SK-N-SH treated with all-trans-retinoic acid at 6 μM for 48 hours (cell line): ENCODE data around the gene FMN1.

Source experiments
- ATAC-seq: fragments of 200-7000 bp; cut with Tn5 transposase; 3 replicates; pipeline ENCODE4 v1.9.1; 2020; ENCODE audit warnings: mild to moderate bottlenecking, moderate library complexity
- ARNTL ChIP-seq: fragments of 450-650 bp; formaldehyde crosslinking; IDR thresholded peaks from 2 replicates; pipeline ENCODE4 v1.5.0; 2020; ENCODE audit warnings: low read depth, mild to moderate bottlenecking, moderate library complexity, borderline replicate concordance
- BACH2 ChIP-seq: fragments of 250-450 bp; sonication (Bioruptor Pico); IDR thresholded peaks from 2 replicates; pipeline ENCODE4 v1.9.0; 2021; ENCODE audit warnings: mild to moderate bottlenecking, borderline replicate concordance
- CSDC2 ChIP-seq: fragments of 250-450 bp; sonication (Bioruptor Pico); IDR thresholded peaks from 2 replicates; pipeline ENCODE4 v1.5.0; 2020; ENCODE audit warnings: mild to moderate bottlenecking, moderate library complexity
- CSRNP3 ChIP-seq: fragments of 250-450 bp; sonication (Bioruptor Pico); IDR thresholded peaks from 2 replicates; pipeline ENCODE4 v1.5.1; 2021; ENCODE audit warnings: mild to moderate bottlenecking, moderate library complexity
- ESRRG ChIP-seq: fragments of 250-450 bp; sonication (Bioruptor Pico); IDR thresholded peaks from 2 replicates; pipeline ENCODE4 v1.6.1; 2021; ENCODE audit warnings: mild to moderate bottlenecking
- GLIS3 ChIP-seq: fragments of 250-450 bp; sonication (Bioruptor Pico); IDR thresholded peaks from 2 replicates; pipeline ENCODE4 v1.5.0; 2020; ENCODE audit warnings: mild to moderate bottlenecking, moderate library complexity
- OSR1 ChIP-seq: fragments of 250-450 bp; sonication (Bioruptor Pico); IDR thresholded peaks from 2 replicates; pipeline ENCODE4 v1.8.0; 2022; ENCODE audit warnings: moderate library complexity, mild to moderate bottlenecking, inconsistent platforms
- POU6F1 ChIP-seq: fragments of 250-450 bp; sonication (Bioruptor Pico); IDR thresholded peaks from 2 replicates; pipeline ENCODE4 v1.8.0; 2021; ENCODE audit warnings: low read depth, mild to moderate bottlenecking, moderate library complexity, borderline replicate concordance
- RARB ChIP-seq: fragments of 250-450 bp; sonication (Bioruptor Pico); IDR thresholded peaks from 2 replicates; pipeline ENCODE4 v1.8.0; 2021; ENCODE audit warnings: mild to moderate bottlenecking, moderate library complexity
- SNAI2 ChIP-seq: fragments of 250-450 bp; sonication (Bioruptor Pico); IDR thresholded peaks from 2 replicates; pipeline ENCODE4 v1.5.0; 2020; ENCODE audit warnings: mild to moderate bottlenecking, moderate library complexity
- TSHZ2 ChIP-seq: fragments of 250-450 bp; sonication (Bioruptor Pico); IDR thresholded peaks from 2 replicates; pipeline ENCODE4 v1.5.0; 2020; ENCODE audit warnings: mild to moderate bottlenecking, moderate library complexity
- ZFP3 ChIP-seq: fragments of 250-450 bp; sonication (Bioruptor Pico); IDR thresholded peaks from 2 replicates; pipeline ENCODE4 v1.5.0; 2020; ENCODE audit warnings: mild to moderate bottlenecking, moderate library complexity
- ZFP30 ChIP-seq: fragments of 450-650 bp; formaldehyde crosslinking; IDR thresholded peaks from 2 replicates; pipeline ENCODE4 v1.5.0; 2022; ENCODE audit warnings: mild to moderate bottlenecking, moderate library complexity
- ZNF70 ChIP-seq: fragments of 450-650 bp; formaldehyde crosslinking; IDR thresholded peaks from 2 replicates; pipeline ENCODE4 v1.5.0; 2020; ENCODE audit warnings: mild to moderate bottlenecking, moderate library complexity
- TF ChIP-seq, protein P1 (sequence below): fragments of 250-450 bp; sonication (Bioruptor Pico); IDR thresholded peaks from 2 replicates; pipeline ENCODE4 v1.5.1; 2020; ENCODE audit warnings: low read depth, mild to moderate bottlenecking, moderate library complexity
- TF ChIP-seq, protein P2 (sequence below): fragments of 250-450 bp; sonication (Bioruptor Pico); IDR thresholded peaks from 2 replicates; pipeline ENCODE4 v1.8.0; 2020; ENCODE audit warnings: mild to moderate bottlenecking, moderate library complexity, borderline replicate concordance

FMN1 gene

DNA sequence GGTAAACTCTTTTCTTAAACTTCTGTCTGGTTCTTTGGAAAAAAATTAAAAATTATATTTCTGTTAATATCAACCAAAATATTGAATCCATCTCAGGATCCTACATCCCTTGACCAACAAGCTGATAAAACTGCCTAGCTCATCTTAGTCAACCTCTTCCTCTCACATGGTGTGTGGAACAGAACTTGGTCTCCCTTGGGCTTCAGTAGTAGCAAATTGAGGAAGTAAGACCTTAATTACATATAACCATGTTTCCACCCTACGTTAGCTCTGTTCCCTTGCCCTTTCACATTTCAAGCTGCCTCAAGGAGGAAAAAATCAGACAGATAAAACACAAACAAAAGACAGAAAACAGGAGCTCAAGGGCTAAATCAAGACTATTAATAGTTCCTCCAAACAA, 360.4 kb downstream of the FMN1 start:
- no peak for ATAC-seq
- no peak for TF ChIP-seq SNAI2
- TF ChIP-seq TSHZ2 (CRISPR knock-in tag) = no peak
- TF ChIP-seq ARNTL (CRISPR knock-in tag) = no peak
- no peak for TF ChIP-seq POU6F1 (CRISPR knock-in tag)
- TF ChIP-seq BACH2 (CRISPR knock-in tag) = no peak
- no peak for TF ChIP-seq ZFP3 (CRISPR knock-in tag)
- no peak for TF ChIP-seq RARB (CRISPR knock-in tag)
- no peak for TF ChIP-seq CSDC2
- TF ChIP-seq, protein P1, sequence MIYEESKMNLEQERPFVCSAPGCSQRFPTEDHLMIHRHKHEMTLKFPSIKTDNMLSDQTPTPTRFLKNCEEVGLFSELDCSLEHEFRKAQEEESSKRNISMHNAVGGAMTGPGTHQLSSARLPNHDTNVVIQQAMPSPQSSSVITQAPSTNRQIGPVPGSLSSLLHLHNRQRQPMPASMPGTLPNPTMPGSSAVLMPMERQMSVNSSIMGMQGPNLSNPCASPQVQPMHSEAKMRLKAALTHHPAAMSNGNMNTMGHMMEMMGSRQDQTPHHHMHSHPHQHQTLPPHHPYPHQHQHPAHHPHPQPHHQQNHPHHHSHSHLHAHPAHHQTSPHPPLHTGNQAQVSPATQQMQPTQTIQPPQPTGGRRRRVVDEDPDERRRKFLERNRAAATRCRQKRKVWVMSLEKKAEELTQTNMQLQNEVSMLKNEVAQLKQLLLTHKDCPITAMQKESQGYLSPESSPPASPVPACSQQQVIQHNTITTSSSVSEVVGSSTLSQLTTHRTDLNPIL = no peak
- TF ChIP-seq ZFP30 (CRISPR knock-in tag) = no peak
- TF ChIP-seq CSRNP3 (CRISPR knock-in tag) = no peak

GRCh38 chr15:32833379-32833821, 361.1 kb downstream of the FMN1 start:
- no peak for ATAC-seq
- TF ChIP-seq BACH2 (CRISPR knock-in tag) (no peak), ESRRG (CRISPR knock-in tag) (no peak)

- ATAC-seq = no peak
- TF ChIP-seq, protein P2, sequence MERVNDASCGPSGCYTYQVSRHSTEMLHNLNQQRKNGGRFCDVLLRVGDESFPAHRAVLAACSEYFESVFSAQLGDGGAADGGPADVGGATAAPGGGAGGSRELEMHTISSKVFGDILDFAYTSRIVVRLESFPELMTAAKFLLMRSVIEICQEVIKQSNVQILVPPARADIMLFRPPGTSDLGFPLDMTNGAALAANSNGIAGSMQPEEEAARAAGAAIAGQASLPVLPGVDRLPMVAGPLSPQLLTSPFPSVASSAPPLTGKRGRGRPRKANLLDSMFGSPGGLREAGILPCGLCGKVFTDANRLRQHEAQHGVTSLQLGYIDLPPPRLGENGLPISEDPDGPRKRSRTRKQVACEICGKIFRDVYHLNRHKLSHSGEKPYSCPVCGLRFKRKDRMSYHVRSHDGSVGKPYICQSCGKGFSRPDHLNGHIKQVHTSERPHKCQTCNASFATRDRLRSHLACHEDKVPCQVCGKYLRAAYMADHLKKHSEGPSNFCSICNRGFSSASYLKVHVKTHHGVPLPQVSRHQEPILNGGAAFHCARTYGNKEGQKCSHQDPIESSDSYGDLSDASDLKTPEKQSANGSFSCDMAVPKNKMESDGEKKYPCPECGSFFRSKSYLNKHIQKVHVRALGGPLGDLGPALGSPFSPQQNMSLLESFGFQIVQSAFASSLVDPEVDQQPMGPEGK (CRISPR knock-in tag) = no peak
- TF ChIP-seq ZNF70 (no peak), GLIS3 (CRISPR knock-in tag) (no peak), POU6F1 (CRISPR knock-in tag) (no peak), ARNTL (CRISPR knock-in tag) (no peak), SNAI2 (no peak), TSHZ2 (CRISPR knock-in tag) (no peak), RARB (CRISPR knock-in tag) (no peak), OSR1 (no peak), CSDC2 (no peak)
Observed at GRCh38 chr15:32831485-32831884, 363.0 kb downstream of the FMN1 start.
